OCI-LY7 (cell line): ENCODE data around the gene USH2A. TPM values are rescaled to one million over a fixed set of nuclear protein-coding genes. Genes with fewer than 3 reads are reported as not detected.

ENCODE experiments used
- BruUV-seq: library from RNA; stranded (reverse); fragments of 400-500 nt; replicated peaks from 2 replicates; lab custom pipeline; 2021; lab: Mats Ljungman, UMichigan
- CTCF ChIA-PET: fragments of 300-600 bp; sonication (Branson Sonifier 250); formaldehyde crosslinking; loops from one replicate; lab custom pipeline; 2022; ENCODE audit warnings: antibody characterized with exemption; ENCODE audit not compliant: unreplicated experiment; lab: Charles Lee
- POLR2A ChIA-PET: fragments of 300-600 bp; sonication (Branson Sonifier 250); formaldehyde crosslinking; loops from one replicate; lab custom pipeline; 2022; ENCODE audit warnings: antibody characterized with exemption; lab: Charles Lee
- DNase-seq: peaks from one replicate; pipeline ENCODE4 v3.0.0-alpha.2; 2015; ENCODE audit warnings: low spot score
- H2AFZ ChIP-seq: fragments of 200-600 bp; sonication (generic), shearing (Covaris generic); 2 replicates; pipeline ENCODE4 v1.6.1; 2014; ENCODE audit warnings: mild to moderate bottlenecking, antibody characterized with exemption, low read length, moderate library complexity
- H3K27ac ChIP-seq: fragments of 200-600 bp; sonication (generic); 2 replicates; pipeline ENCODE4 v1.5.1; 2014; ENCODE audit warnings: mixed run types, low read depth, mild to moderate bottlenecking, moderate library complexity, low read length, inconsistent platforms; ENCODE audit not compliant: poor library complexity, severe bottlenecking
- H3K36me3 ChIP-seq: fragments of 200-600 bp; sonication (generic); 2 replicates; pipeline ENCODE4 v1.6.1; 2014; ENCODE audit warnings: mild to moderate bottlenecking, antibody characterized with exemption, low read length, moderate library complexity, mixed read lengths; ENCODE audit not compliant: insufficient read depth
- H3K4me1 ChIP-seq: fragments of 200-600 bp; sonication (generic); 2 replicates; pipeline ENCODE4 v1.5.1; 2014; ENCODE audit warnings: mild to moderate bottlenecking, low read length; ENCODE audit not compliant: insufficient read depth, poor library complexity, severe bottlenecking
- H3K4me2 ChIP-seq: fragments of 200-600 bp; sonication (generic); 2 replicates; pipeline ENCODE4 v1.6.1; 2014; ENCODE audit warnings: mild to moderate bottlenecking, low read length
- H3K4me3 ChIP-seq: fragments of 200-600 bp; sonication (generic); 2 replicates; pipeline ENCODE4 v1.5.1; 2014; ENCODE audit warnings: mild to moderate bottlenecking, low read depth, low read length; ENCODE audit not compliant: poor library complexity, severe bottlenecking
- H3K79me2 ChIP-seq: fragments of 200-600 bp; sonication (generic); 2 replicates; pipeline ENCODE4 v1.6.1; 2016; ENCODE audit warnings: low read depth, mild to moderate bottlenecking, low read length, moderate library complexity, mixed read lengths; ENCODE audit not compliant: insufficient read depth
- H3K9me2 ChIP-seq: fragments of 200-600 bp; sonication (generic); 2 replicates; pipeline ENCODE4 v1.6.1; 2016; ENCODE audit warnings: mild to moderate bottlenecking, low read length, mixed read lengths; ENCODE audit not compliant: insufficient read depth
- H3K9me3 ChIP-seq: fragments of 200-600 bp; sonication (generic); 2 replicates; pipeline ENCODE4 v1.6.1; 2014; ENCODE audit warnings: mild to moderate bottlenecking, mixed run types, low read length, mixed read lengths
- H4K20me1 ChIP-seq: fragments of 200-600 bp; sonication (generic); 2 replicates; pipeline ENCODE4 v1.6.1; 2014; ENCODE audit warnings: mild to moderate bottlenecking, antibody characterized with exemption, low read length, moderate library complexity, mixed read lengths; ENCODE audit not compliant: insufficient read depth
- EZH2phosphoT487 ChIP-seq: fragments of 200-600 bp; sonication (generic); IDR thresholded peaks from 2 replicates; pipeline ENCODE4 v1.6.1; 2018; ENCODE audit warnings: low read depth, borderline replicate concordance, mild to moderate bottlenecking, mixed run types, antibody characterized with exemption, low read length, moderate library complexity, mixed read lengths
- intact Hi-C: fragments of 100-400 bp; cut with micrococcal nuclease; formaldehyde crosslinking; loops from one replicate; pipeline ENCODE4 v1.10.0; 2022; ENCODE audit not compliant: unreplicated experiment
- small RNA-seq: library from RNA; depleted of rRNA; stranded (forward); fragments of <200 nt; gene quantifications from one replicate; pipeline ENCODE3, GENCODE V24; 2014
- total RNA-seq, 2 experiments: library from RNA; depleted of rRNA in 1 of 2; stranded (reverse); fragments of >200 nt in 1 of 2; shearing (Covaris generic) in 1 of 2; gene quantifications; 2 replicates each; pipeline ENCODE4 v1.2.3, GENCODE V29; 2014 to 2022
- TF ChIP-seq, protein P1 (sequence below): fragments of 200-600 bp; sonication (generic); conservative IDR thresholded peaks from 2 replicates; pipeline ENCODE4 v1.5.1; 2014; ENCODE audit warnings: mild to moderate bottlenecking, antibody characterized with exemption, low read length, moderate library complexity, mixed read lengths

Gene USH2A
- total RNA-seq, 2 experiments from 2014 or later: not detected

DNA sequence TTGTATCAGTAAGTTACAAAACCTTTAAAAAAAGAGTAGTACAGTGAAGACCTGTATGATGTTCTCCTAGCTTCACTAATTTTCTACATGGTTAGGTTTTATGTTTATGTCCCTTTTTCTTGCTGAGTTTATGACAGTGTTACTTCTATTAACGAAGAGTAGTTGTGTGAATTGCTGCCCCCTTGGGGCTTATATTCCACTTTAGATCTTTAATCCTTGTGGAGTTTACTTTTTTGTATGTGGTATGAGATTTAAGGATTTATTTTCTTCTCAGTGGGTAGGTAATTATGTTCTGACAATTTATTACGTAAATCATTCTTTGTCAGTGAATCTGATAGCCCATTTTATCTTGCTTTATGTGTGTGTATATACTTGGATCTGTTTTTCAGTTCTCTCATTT is 841.4 kb downstream of the USH2A start:
- intact Hi-C loops: no loop called here
- TF ChIP-seq EZH2phosphoT487: no peak
- TF ChIP-seq, protein P1, sequence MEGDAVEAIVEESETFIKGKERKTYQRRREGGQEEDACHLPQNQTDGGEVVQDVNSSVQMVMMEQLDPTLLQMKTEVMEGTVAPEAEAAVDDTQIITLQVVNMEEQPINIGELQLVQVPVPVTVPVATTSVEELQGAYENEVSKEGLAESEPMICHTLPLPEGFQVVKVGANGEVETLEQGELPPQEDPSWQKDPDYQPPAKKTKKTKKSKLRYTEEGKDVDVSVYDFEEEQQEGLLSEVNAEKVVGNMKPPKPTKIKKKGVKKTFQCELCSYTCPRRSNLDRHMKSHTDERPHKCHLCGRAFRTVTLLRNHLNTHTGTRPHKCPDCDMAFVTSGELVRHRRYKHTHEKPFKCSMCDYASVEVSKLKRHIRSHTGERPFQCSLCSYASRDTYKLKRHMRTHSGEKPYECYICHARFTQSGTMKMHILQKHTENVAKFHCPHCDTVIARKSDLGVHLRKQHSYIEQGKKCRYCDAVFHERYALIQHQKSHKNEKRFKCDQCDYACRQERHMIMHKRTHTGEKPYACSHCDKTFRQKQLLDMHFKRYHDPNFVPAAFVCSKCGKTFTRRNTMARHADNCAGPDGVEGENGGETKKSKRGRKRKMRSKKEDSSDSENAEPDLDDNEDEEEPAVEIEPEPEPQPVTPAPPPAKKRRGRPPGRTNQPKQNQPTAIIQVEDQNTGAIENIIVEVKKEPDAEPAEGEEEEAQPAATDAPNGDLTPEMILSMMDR: no peak
- no TSS peak for BruUV-seq

More for the DNA sequence above, 841.4 kb downstream of the USH2A start:
- CTCF ChIA-PET: no interaction called here
- Histone ChIP-seq H3K79me2 (no peaks in the 10 kb centered on the region), H4K20me1 (no peaks in the 10 kb centered on the region), H3K9me3 (0 out of 2 replicates have a peak, but pooled peaks cover 3% of the 10 kb centered on the region), H3K4me1 (no peaks in the 10 kb centered on the region), H3K9me2 (no peaks in the 10 kb centered on the region), H3K4me3 (no peak overlapping the region), H3K36me3 (no peaks in the 10 kb centered on the region), H2AFZ (no peak overlapping the region), H3K27ac (no peak overlapping the region), H3K4me2 (no peak overlapping the region)
- DNase-seq: no peak
- POLR2A ChIA-PET: no interaction called here

Small RNA genes within 50 kb of the gene (small RNA-seq; reads per million reads assigned to genes)
- not detected for gene MRPS18BP1
- gene RF00108: not detected
